OCI-LY3 (cell line): ENCODE results near the gene GUCY1A1.

Source experiments
- H2AFZ ChIP-seq: fragments of 200-600, 300-600 bp; shearing (Covaris generic); 2 replicates; pipeline ENCODE4 v1.6.0; 2014; ENCODE audit warnings: antibody characterized with exemption, low read depth, low read length
- H3K27ac ChIP-seq: fragments of 200-600, 300-600 bp; sonication (generic); 2 replicates; pipeline ENCODE4 v1.5.1; 2014; ENCODE audit warnings: mild to moderate bottlenecking, low read length, moderate library complexity, mixed read lengths
- H3K27me3 ChIP-seq: fragments of 200-600, 300-600 bp; sonication (generic); 2 replicates; pipeline ENCODE4 v1.6.1; 2014; ENCODE audit warnings: low read depth, low read length, mixed read lengths
- H3K36me3 ChIP-seq: fragments of 200-600, 300-600 bp; sonication (generic); replicated peaks from 2 replicates; pipeline ENCODE3; 2014; ENCODE audit warnings: low read depth, low read length, mixed read lengths
- H3K4me1 ChIP-seq: fragments of 300-600, 200-600 bp; sonication (generic); 2 replicates; pipeline ENCODE4 v1.6.1; 2014; ENCODE audit warnings: low read length, mixed read lengths
- H3K4me2 ChIP-seq: fragments of 200-600, 300-600 bp; sonication (generic); 2 replicates; pipeline ENCODE4 v1.6.1; 2014; ENCODE audit warnings: low read length, mixed read lengths
- H3K4me3 ChIP-seq: fragments of 300-600, 200-600 bp; sonication (generic); 2 replicates; pipeline ENCODE4 v1.5.1; 2014; ENCODE audit warnings: antibody characterized with exemption, mild to moderate bottlenecking, low read length, moderate library complexity
- H3K79me2 ChIP-seq: fragments of 300-600, 200-600 bp; shearing (Covaris generic); 2 replicates; pipeline ENCODE4 v1.6.1; 2014; ENCODE audit warnings: mild to moderate bottlenecking, low read length, mixed read lengths
- H3K9ac ChIP-seq: fragments of 300-600, 200-600 bp; shearing (Covaris generic); 2 replicates; pipeline ENCODE4 v1.6.0; 2014; ENCODE audit warnings: mild to moderate bottlenecking, low read length, moderate library complexity
- H3K9me3 ChIP-seq: fragments of 200-600, 300-600 bp; shearing (Covaris generic); 2 replicates; pipeline ENCODE4 v1.6.1; 2014; ENCODE audit warnings: low read length, mixed read lengths; ENCODE audit not compliant: insufficient read depth
- H4K20me1 ChIP-seq: fragments of 200-600, 300-600 bp; sonication (generic); 2 replicates; pipeline ENCODE4 v1.6.1; 2016; ENCODE audit warnings: low read length, mixed read lengths; ENCODE audit not compliant: insufficient read depth
- CTCF ChIP-seq: fragments of 200-600, 300-600 bp; sonication (generic); IDR thresholded peaks from 2 replicates; pipeline ENCODE4 v1.5.1; 2014; ENCODE audit warnings: antibody characterized with exemption, low read length, low read depth
- EZH2phosphoT487 ChIP-seq: fragments of 200-600 bp; shearing (Covaris generic); IDR thresholded peaks from 2 replicates; pipeline ENCODE4 v1.6.1; 2018; ENCODE audit warnings: antibody characterized with exemption, mixed run types, low read depth

GUCY1A1 gene

GRCh38 chr4:155705664-155706063 lies 39.0 kb downstream of the GUCY1A1 start:
- Histone ChIP-seq H3K4me1 (no peaks in the 10 kb centered on the region), H3K9me3 (no peaks in the 10 kb centered on the region; the same call in 1 of the 2 replicates), H3K27ac (no peak overlapping the region), H3K79me2 (no peaks in the 10 kb centered on the region), H3K4me2 (no peak overlapping the region), H3K9ac (no peak overlapping the region), H2AFZ (no peak overlapping the region), H3K36me3 (no peaks in the 10 kb centered on the region), H4K20me1 (no peaks in the 10 kb centered on the region), H3K4me3 (no peak overlapping the region), H3K27me3 (no peaks in the 10 kb centered on the region)
- TF ChIP-seq EZH2phosphoT487 (no peak), CTCF (no peak)

DNA sequence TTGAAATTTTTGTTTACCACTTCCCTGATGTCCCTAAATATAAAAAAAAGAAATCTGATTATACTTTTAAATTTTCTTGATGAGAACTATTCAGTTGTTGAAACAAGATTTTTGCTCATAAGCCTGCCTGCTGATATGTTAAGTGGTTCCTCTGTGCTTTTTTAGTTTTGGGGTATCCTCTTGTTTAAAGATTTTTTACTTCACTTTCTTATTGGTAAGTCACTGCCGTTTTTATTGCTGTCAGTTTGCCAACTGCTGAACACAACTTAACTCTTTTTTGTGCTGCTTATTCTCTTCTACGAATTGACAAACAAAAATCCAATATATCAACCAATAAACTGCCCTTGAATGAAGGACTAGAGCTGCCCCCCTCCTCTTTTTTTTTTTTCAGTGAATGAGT lies 39.5 kb downstream of the GUCY1A1 start:
- no peaks in the 10 kb centered on the region for H3K27me3 ChIP-seq
- H3K36me3 ChIP-seq: no peaks in the 10 kb centered on the region
- TF ChIP-seq EZH2phosphoT487 (no peak), CTCF (no peak)
- H3K9ac ChIP-seq: no peak overlapping the region
- H2AFZ ChIP-seq: no peak overlapping the region
- H3K4me2 ChIP-seq: no peak overlapping the region
- H3K79me2 ChIP-seq: no peaks in the 10 kb centered on the region
- H3K4me1 ChIP-seq: no peaks in the 10 kb centered on the region
- H4K20me1 ChIP-seq: no peaks in the 10 kb centered on the region
- no peak overlapping the region for H3K4me3 ChIP-seq
- H3K27ac ChIP-seq: no peak overlapping the region
- H3K9me3 ChIP-seq: no peaks in the 10 kb centered on the region

DNA sequence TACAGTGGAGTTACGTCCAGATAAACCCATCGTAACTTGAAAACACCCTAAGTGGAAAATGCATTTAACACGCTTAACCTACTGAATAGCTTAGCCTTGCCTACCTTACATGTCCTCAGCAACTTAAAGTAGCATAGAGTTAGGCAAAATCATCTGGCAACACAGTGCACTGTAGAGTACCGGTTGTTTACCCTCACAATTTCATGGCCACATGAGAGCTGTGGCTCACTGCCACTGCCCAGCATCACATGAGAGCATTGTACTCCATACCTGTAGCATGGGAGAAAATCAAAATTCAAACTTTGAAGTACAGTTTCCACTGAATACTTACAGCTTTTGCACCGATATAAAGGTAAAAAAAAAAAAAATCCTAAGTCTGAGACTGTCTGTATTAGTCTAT lies 40.6 kb downstream of the GUCY1A1 start:
- no peaks in the 10 kb centered on the region for H3K4me1 ChIP-seq
- no peak overlapping the region for H3K4me3 ChIP-seq
- no peak overlapping the region for H3K9ac ChIP-seq
- H3K9me3 ChIP-seq: no peaks in the 10 kb centered on the region
- no peak overlapping the region for H3K27ac ChIP-seq
- H3K79me2 ChIP-seq: no peaks in the 10 kb centered on the region
- no peaks in the 10 kb centered on the region for H3K27me3 ChIP-seq
- no peak for TF ChIP-seq EZH2phosphoT487
- no peak for TF ChIP-seq CTCF
- H2AFZ ChIP-seq: no peak overlapping the region
- H3K4me2 ChIP-seq: no peak overlapping the region
- H4K20me1 ChIP-seq: no peaks in the 10 kb centered on the region
- no peaks in the 10 kb centered on the region for H3K36me3 ChIP-seq

DNA sequence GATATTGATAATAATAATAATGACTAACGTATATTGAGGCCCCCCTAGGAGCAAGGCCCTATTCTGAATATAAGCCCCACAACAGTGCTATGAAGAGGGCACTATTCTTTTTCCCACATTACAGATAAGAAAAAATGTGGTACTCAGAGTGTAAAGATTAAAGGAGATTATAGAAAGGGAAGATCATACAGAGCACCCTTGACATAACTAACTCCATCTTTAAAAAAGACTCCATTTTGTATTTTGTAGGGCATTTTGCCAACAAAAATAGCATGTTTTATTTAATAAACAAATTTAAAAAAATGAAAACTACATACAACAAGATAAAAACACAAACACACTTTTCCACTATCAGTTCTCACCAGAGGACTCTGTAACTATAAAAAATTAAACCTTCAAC lies 42.1 kb downstream of the GUCY1A1 start:
- Histone ChIP-seq H3K4me3 (no peak overlapping the region), H3K27ac (no peak overlapping the region), H4K20me1 (no peaks in the 10 kb centered on the region), H3K4me2 (no peak overlapping the region), H3K36me3 (no peaks in the 10 kb centered on the region), H3K9me3 (no peaks in the 10 kb centered on the region), H3K27me3 (no peaks in the 10 kb centered on the region), H3K9ac (no peak overlapping the region), H3K79me2 (no peaks in the 10 kb centered on the region), H2AFZ (no peak overlapping the region), H3K4me1 (no peaks in the 10 kb centered on the region)
- TF ChIP-seq EZH2phosphoT487: no peak
- no peak for TF ChIP-seq CTCF
